Measurements from ENCODE around the gene NCBP2L. TPM values are rescaled to one million over a fixed set of nuclear protein-coding genes. Genes with fewer than 3 reads are reported as not detected.

Gene NCBP2L
- total RNA-seq, 1 donor from 2014 or later, result not detected

DNA sequence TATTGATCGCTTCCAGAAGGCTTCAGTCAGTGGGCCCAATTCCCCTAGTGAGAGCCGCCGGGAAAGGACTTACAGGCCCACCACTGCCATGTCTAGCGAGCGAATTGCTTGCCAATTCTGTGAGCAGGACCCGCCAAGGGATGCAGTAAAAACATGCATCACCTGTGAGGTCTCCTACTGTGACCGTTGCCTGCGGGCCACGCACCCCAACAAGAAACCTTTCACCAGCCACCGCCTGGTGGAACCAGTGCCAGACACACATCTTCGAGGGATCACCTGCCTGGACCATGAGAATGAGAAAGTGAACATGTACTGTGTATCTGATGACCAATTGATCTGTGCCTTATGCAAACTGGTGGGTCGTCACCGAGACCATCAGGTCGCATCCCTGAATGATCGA lies 63.4 kb downstream of the NCBP2L start:
- DNase-seq (no peak), ATAC-seq (no peak)
- intact Hi-C loops (cut with micrococcal nuclease), result no loop called here

GRCh38 chrX:107842715-107843400 lies 65.3 kb downstream of the NCBP2L start:
- ATAC-seq (no peak), DNase-seq (no peak)
- intact Hi-C loops (cut with micrococcal nuclease), result no loop called here

Other genes starting within 250 kb of the NCBP2L start
- gene PRPS1, start 149.2 kb upstream of the NCBP2L start, total RNA-seq, result 27.4 TPM
- gene TSC22D3, start 1.9 kb upstream of the NCBP2L start, total RNA-seq, result 63.3 TPM
- gene MID2, start 48.1 kb downstream of the NCBP2L start, total RNA-seq, result 5.6 TPM
- not detected for gene TEX13B, start 204.6 kb downstream of the NCBP2L start, total RNA-seq

Data from left ventricle myocardium superior (tissue), 1 donor.